ENCODE data around the gene MED26. TPM values are rescaled to one million over a fixed set of nuclear protein-coding genes. Genes with fewer than 3 reads are reported as not detected.

Gene MED26
- total RNA-seq, 1 donor from 2014 or later, result 3.9 TPM

- intact Hi-C loops (cut with DNase I), result no loop called here
- no peak for ATAC-seq (ENCODE audit: poor library complexity)
- DNase-seq, result no peak
Observed at GRCh38 chr19:16532440-16533234, 95.4 kb downstream of the MED26 start.

DNA sequence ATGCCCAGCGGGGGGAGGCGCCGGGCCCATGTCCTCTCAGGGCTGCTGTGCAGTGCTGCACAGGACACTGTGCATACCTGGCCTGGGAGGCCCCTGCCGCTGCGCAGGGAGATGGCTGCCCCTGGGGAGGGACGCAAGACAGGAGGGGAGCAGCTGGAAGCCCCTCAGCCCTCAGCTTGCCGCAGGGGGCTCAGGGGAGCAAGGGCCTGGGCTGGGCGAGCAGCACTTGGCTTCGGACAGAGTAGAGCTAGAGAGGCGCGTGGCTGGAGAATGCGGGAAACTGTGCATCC is 96.7 kb downstream of the MED26 start:
- intact Hi-C loops (cut with DNase I), result no loop called here
- DNase-seq, result no peak
- no peak for ATAC-seq (ENCODE audit: poor library complexity)

- intact Hi-C loops (cut with DNase I), result no loop called here
- ATAC-seq (ENCODE audit: poor library complexity) (no peak), DNase-seq (no peak)
Observed at GRCh38 chr19:16530540-16531379, 97.2 kb downstream of the MED26 start.

GRCh38 chr19:16529466-16530144 is 98.4 kb downstream of the MED26 start:
- DNase-seq, result no peak
- intact Hi-C loops (cut with DNase I), result no loop called here
- ATAC-seq (ENCODE audit: poor library complexity), result no peak

DNA sequence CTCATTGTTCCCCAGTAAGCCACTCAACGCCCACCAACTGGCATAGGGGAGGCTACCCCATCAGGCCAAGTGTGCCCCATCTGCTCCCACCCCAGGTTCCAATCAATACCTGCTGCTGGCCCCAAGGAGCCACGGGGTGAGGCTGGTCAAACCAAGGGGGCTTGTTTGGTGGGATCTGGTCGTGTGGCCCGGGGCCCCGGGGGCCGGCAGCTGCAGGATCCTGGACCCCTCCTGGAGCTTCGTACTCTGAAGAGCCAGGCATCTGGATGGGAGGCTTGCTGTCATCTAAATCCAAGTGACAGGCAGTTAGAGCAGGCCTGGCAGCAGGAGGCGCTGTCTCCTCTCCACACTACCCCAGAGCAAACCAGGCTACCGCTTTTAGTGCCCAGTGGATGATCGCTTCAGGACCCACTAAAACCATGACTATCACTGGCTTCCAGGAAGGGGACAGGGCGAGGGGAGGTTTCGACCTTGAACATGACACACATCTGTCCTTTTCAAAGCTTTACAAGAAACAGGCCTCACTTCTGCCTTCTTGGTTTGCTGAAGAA is 100.0 kb downstream of the MED26 start:
- ATAC-seq (ENCODE audit: poor library complexity) (no peak), DNase-seq (no peak)
- intact Hi-C loops (cut with DNase I), result no loop called here

- ATAC-seq (ENCODE audit: poor library complexity) (no peak), DNase-seq (no peak)
- intact Hi-C loops (cut with DNase I), result no loop called here
Observed at GRCh38 chr19:16527334-16527935, 100.6 kb downstream of the MED26 start.

GRCh38 chr19:16525751-16526481 is 102.1 kb downstream of the MED26 start:
- DNase-seq (no peak), ATAC-seq (ENCODE audit: poor library complexity) (no peak)
- intact Hi-C loops (cut with DNase I), result no loop called here

- intact Hi-C loops (cut with DNase I), result no loop called here
- ATAC-seq (ENCODE audit: poor library complexity), result no peak
- no peak for DNase-seq
Observed at GRCh38 chr19:16524991-16525734, 102.8 kb downstream of the MED26 start.

Other genes starting within 250 kb of the MED26 start
- 76.1 TPM for gene EPS15L1, start 156.2 kb downstream of the MED26 start, total RNA-seq
- gene CALR3, start 132.0 kb downstream of the MED26 start, total RNA-seq, result not detected
- gene C19orf44, start 131.8 kb downstream of the MED26 start, total RNA-seq, result 3.6 TPM
- gene CHERP, start 85.8 kb downstream of the MED26 start, total RNA-seq, result 19.7 TPM
- 20.8 TPM for gene SLC35E1, start 55.8 kb downstream of the MED26 start, total RNA-seq
- gene SMIM7, start 31.9 kb upstream of the MED26 start, total RNA-seq, result 27.5 TPM
- gene TMEM38A, start 32.9 kb upstream of the MED26 start, total RNA-seq, result 44.6 TPM
- gene NWD1, start 91.6 kb upstream of the MED26 start, total RNA-seq, result not detected
- 21.9 TPM for gene SIN3B, start 201.2 kb upstream of the MED26 start, total RNA-seq